ENCODE results near the gene MAP1B. TPM values are rescaled to one million over a fixed set of nuclear protein-coding genes. Genes with fewer than 3 reads are reported as not detected.

The MAP1B gene
- total RNA-seq, 4 donors from 2014 or later = 479 to 654 (median 593) TPM

DNA sequence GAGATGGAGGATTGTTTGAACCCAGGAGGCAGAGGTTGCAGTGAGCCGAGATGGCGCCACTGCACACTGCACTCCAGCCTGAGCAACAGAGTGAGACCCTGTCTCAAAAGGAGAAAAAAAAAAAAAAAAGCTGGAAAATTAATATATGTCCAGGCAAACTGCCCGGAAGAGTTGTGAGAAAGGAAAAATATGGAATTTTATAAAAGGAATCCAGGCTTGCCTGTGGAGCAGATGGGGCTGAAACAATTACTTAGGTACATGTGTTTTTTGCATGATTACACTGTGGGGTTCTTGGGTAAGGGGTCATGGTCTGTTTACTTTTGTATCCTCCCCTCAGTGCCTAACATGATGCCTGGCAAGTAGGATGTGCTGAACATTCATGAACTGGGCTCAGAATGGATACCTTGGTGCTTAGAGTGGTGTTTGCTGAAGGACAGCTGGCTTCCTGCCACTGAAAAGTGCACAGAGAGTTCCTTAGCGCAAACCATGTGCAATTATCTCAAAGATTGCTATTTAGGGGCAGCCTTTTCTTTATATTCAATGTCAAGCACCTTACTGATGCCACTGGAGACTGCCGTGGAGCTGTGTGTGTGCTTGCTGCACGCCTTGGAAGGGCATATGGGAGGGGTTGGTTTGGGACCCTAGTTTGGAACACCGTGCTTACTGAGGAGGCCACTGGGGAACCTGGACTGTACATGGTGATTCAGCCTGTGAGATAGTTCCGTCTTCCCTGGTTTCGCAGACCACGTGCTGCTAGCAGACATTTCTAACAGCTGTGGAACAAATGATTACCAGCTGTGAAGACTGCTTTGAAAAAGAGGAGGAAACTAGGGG lies 78.4 kb downstream of the MAP1B start:
- DNase-seq (ENCODE audit: low spot score) = no peak
- no peak for ATAC-seq (ENCODE audit: low FRiP score)

DNA sequence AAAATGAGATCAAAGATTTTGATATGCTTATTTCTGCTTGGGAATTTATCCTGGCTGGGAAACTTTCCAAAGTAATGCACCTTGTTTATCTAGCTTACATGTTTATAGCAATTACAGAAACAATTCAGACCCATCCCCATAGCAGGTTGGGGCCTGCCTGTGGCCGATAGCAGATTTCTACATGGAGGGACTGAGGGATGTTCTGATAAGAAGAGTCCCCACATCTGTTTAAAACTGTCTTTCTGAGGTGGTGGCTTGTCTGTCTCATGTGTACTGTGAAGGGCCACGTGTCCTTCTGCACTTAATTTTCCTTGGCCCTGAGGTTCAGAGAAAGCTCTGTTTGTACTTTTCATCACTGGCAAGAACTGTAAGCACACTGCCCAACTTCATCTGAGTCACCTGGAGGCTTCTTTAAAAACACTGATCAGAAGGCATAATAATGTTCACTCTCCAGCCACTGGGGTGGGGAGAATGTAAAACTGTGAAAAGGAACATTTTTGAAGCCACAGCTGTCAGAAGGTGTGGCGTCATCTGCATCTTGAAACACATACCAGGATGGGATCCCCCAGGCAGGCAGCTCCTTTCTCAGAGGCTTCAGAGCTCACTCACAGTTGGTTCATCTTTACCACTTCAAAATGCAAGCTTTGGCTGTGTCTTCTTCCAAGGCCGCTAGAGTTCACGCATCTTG lies 80.3 kb downstream of the MAP1B start:
- ATAC-seq (ENCODE audit: low FRiP score) = no peak
- DNase-seq (ENCODE audit: low spot score) = no peak
- TF ChIP-seq, protein P1, sequence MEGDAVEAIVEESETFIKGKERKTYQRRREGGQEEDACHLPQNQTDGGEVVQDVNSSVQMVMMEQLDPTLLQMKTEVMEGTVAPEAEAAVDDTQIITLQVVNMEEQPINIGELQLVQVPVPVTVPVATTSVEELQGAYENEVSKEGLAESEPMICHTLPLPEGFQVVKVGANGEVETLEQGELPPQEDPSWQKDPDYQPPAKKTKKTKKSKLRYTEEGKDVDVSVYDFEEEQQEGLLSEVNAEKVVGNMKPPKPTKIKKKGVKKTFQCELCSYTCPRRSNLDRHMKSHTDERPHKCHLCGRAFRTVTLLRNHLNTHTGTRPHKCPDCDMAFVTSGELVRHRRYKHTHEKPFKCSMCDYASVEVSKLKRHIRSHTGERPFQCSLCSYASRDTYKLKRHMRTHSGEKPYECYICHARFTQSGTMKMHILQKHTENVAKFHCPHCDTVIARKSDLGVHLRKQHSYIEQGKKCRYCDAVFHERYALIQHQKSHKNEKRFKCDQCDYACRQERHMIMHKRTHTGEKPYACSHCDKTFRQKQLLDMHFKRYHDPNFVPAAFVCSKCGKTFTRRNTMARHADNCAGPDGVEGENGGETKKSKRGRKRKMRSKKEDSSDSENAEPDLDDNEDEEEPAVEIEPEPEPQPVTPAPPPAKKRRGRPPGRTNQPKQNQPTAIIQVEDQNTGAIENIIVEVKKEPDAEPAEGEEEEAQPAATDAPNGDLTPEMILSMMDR (IDR thresholded peaks at IDR 0.05) = no peak

More for the DNA sequence above, 78.4 kb downstream of the MAP1B start:
- TF ChIP-seq, protein P1 (IDR thresholded peaks at IDR 0.05) = no peak

- TF ChIP-seq, protein P1 (IDR thresholded peaks at IDR 0.05) = no peak
- ATAC-seq (ENCODE audit: low FRiP score) = no peak
- no peak for DNase-seq (ENCODE audit: low spot score)
Observed at GRCh38 chr5:72188166-72188565, 80.9 kb downstream of the MAP1B start.

- TF ChIP-seq, protein P1 (IDR thresholded peaks at IDR 0.05) = no peak
- ATAC-seq (ENCODE audit: low FRiP score) = no peak
- no peak for DNase-seq (ENCODE audit: low spot score)
Observed at GRCh38 chr5:72189146-72189545, 81.9 kb downstream of the MAP1B start.

GRCh38 chr5:72191404-72191803 lies 84.1 kb downstream of the MAP1B start:
- DNase-seq (ENCODE audit: low spot score) (no peak), ATAC-seq (ENCODE audit: low FRiP score) (no peak)
- TF ChIP-seq, protein P1 (IDR thresholded peaks at IDR 0.05) = no peak

- ATAC-seq (ENCODE audit: low FRiP score) (no peak), DNase-seq (ENCODE audit: low spot score) (no peak)
- TF ChIP-seq, protein P1 (IDR thresholded peaks at IDR 0.05) = no peak
Observed at GRCh38 chr5:72194846-72195245, 87.6 kb downstream of the MAP1B start.
